ENCODE results near the gene CBFA2T3.

The CBFA2T3 gene

GRCh38 chr16:88912556-88912955, 64.5 kb downstream of the CBFA2T3 start:
- no peak overlapping the region for H3K27ac ChIP-seq
- no peak for TF ChIP-seq CTCF (conservative IDR thresholded peaks at IDR 0.05)
- no peak for TF ChIP-seq ZFX (IDR thresholded peaks at IDR 0.05)

- TF ChIP-seq ZFX (IDR thresholded peaks at IDR 0.05) (no peak), CTCF (conservative IDR thresholded peaks at IDR 0.05) (no peak)
- no peak overlapping the region for H3K27ac ChIP-seq
Measured at GRCh38 chr16:88911946-88912310, 65.1 kb downstream of the CBFA2T3 start.

GRCh38 chr16:88911136-88911945, 65.7 kb downstream of the CBFA2T3 start:
- TF ChIP-seq CTCF (conservative IDR thresholded peaks at IDR 0.05): no peak
- TF ChIP-seq ZFX (IDR thresholded peaks at IDR 0.05): no peak
- H3K27ac ChIP-seq: no peak overlapping the region

GRCh38 chr16:88910284-88911135, 66.5 kb downstream of the CBFA2T3 start:
- H3K27ac ChIP-seq: no peak overlapping the region
- TF ChIP-seq ZFX (IDR thresholded peaks at IDR 0.05) (no peak), CTCF (conservative IDR thresholded peaks at IDR 0.05) (no peak)

- H3K27ac ChIP-seq: no peak overlapping the region
- TF ChIP-seq ZFX (IDR thresholded peaks at IDR 0.05) (no peak), CTCF (conservative IDR thresholded peaks at IDR 0.05) (no peak)
Measured at GRCh38 chr16:88909431-88910210, 67.4 kb downstream of the CBFA2T3 start.

GRCh38 chr16:88908307-88908706, 68.7 kb downstream of the CBFA2T3 start:
- no peak for TF ChIP-seq ZFX (IDR thresholded peaks at IDR 0.05)
- TF ChIP-seq CTCF (conservative IDR thresholded peaks at IDR 0.05): no peak
- no peak overlapping the region for H3K27ac ChIP-seq
